H1 (cell line): ENCODE results near the gene JPH3. TPM values are rescaled to one million over a fixed set of nuclear protein-coding genes. Genes with fewer than 3 reads are reported as not detected.

Experiments used
- CTCF ChIA-PET: fragments of 300-600 bp; sonication (Branson Sonifier 250); formaldehyde crosslinking; loops from one replicate; lab custom pipeline; 2021; ENCODE audit not compliant: partially characterized antibody; lab: Charles Lee
- POLR2A ChIA-PET: fragments of 300-600 bp; sonication (Branson Sonifier 250); formaldehyde crosslinking; loops from one replicate; lab custom pipeline; 2021; ENCODE audit warnings: inconsistent platforms; ENCODE audit not compliant: partially characterized antibody; lab: Charles Lee
- DNase-seq, 2 experiments: peaks; one replicate each; pipeline versions ENCODE4 v3.0.0 to v3.0.0-alpha.2; 2010 to 2022; ENCODE audit warnings: low spot score in 2 of 2, low read depth in 1 of 2, mixed read lengths in 1 of 2
- FAIRE-seq: peaks from 2 replicates; lab custom pipeline; 2011; peaks lifted over from hg19 to GRCh38; lab: Jason Lieb, UNC
- H2AFZ ChIP-seq: 2 replicates; pipeline ENCODE4 v1.8.1; 2012; ENCODE audit warnings: low read length, inconsistent platforms
- H2AK5ac ChIP-seq: 2 replicates; pipeline ENCODE4 v1.6.1; 2013; ENCODE audit warnings: low read depth, low read length
- H2BK120ac ChIP-seq: replicated peaks from 2 replicates; pipeline ENCODE3; 2013; ENCODE audit warnings: low read depth, low read length, inconsistent platforms
- H2BK12ac ChIP-seq: 2 replicates; pipeline ENCODE4 v1.6.1; 2013; ENCODE audit warnings: low read depth, low read length
- H2BK15ac ChIP-seq: 2 replicates; pipeline ENCODE4 v1.6.1; 2013; ENCODE audit warnings: low read length
- H2BK20ac ChIP-seq: 2 replicates; pipeline ENCODE4 v1.6.1; 2013; ENCODE audit warnings: low read length
- H2BK5ac ChIP-seq: 2 replicates; pipeline ENCODE4 v1.6.1; 2013; ENCODE audit warnings: low read depth, low read length
- H3K14ac ChIP-seq: 2 replicates; pipeline ENCODE4 v1.6.1; 2013; ENCODE audit warnings: inconsistent platforms; ENCODE audit not compliant: insufficient read length
- H3K18ac ChIP-seq: 2 replicates; pipeline ENCODE4 v1.6.1; 2013; ENCODE audit warnings: low read length; ENCODE audit errors: extremely low read depth
- H3K23ac ChIP-seq: 2 replicates; pipeline ENCODE4 v1.6.1; 2013; ENCODE audit warnings: inconsistent platforms; ENCODE audit not compliant: insufficient read length
- H3K23me2 ChIP-seq: 2 replicates; pipeline ENCODE4 v1.6.1; 2013; ENCODE audit warnings: low read depth, low read length
- H3K27ac ChIP-seq: 2 replicates; pipeline ENCODE4 v1.6.1; 2011; ENCODE audit warnings: low read depth, low read length, inconsistent platforms
- H3K27me3 ChIP-seq, 4 experiments: replicated peaks in 1 of 4; 1 replicate in 1 of 4; 2 replicates in 3 of 4; pipeline versions ENCODE4 v1.6.1 to v1.8.1; 2011 to 2013; ENCODE audit warnings: low read length in 3 of 4, mild to moderate bottlenecking in 3 of 4, inconsistent platforms in 2 of 4, mixed read lengths in 2 of 4, moderate library complexity in 1 of 4; ENCODE audit not compliant: control insufficient read depth in 3 of 4, insufficient read depth in 3 of 4; ENCODE audit errors: extremely low read depth in 1 of 4
- H3K36me3 ChIP-seq, 4 experiments: 2 replicates each; pipeline versions ENCODE4 v1.6.1 to v1.8.1; 2011 to 2013; ENCODE audit warnings: mild to moderate bottlenecking in 4 of 4, low read length in 3 of 4, moderate library complexity in 2 of 4, control low read depth in 1 of 4, inconsistent platforms in 1 of 4; ENCODE audit not compliant: insufficient read depth in 4 of 4, control insufficient read depth in 2 of 4
- H3K4ac ChIP-seq: replicated peaks from 2 replicates; pipeline ENCODE3; 2013; ENCODE audit warnings: low read length, low read depth, mixed read lengths, inconsistent platforms; ENCODE audit not compliant: insufficient read length
- H3K4me1 ChIP-seq, 4 experiments: replicated peaks in 1 of 4; 1 replicate in 1 of 4; 2 replicates in 3 of 4; pipeline versions ENCODE4 v1.6.1 to v1.8.1; 2011 to 2013; ENCODE audit warnings: low read length in 3 of 4, inconsistent platforms in 2 of 4, mixed read lengths in 1 of 4; ENCODE audit not compliant: insufficient read depth in 4 of 4, control insufficient read depth in 3 of 4
- H3K4me2 ChIP-seq, 2 experiments: 2 replicates each; pipeline versions ENCODE4 v1.6.1 to v1.8.1; 2011 to 2013; ENCODE audit warnings: low read depth in 2 of 2, low read length in 2 of 2, control low read depth in 1 of 2, inconsistent platforms in 1 of 2, mild to moderate bottlenecking in 1 of 2; ENCODE audit not compliant: insufficient read depth in 1 of 2
- H3K4me3 ChIP-seq, 4 experiments: fragments of 200-600, 300-600 bp in 1 of 4; sonication (generic), shearing (Covaris generic), sonication (Bioruptor Twin) in 1 of 4; 2 replicates each; pipeline versions ENCODE4 v1.5.1 to v1.8.1; 2011 to 2016; ENCODE audit warnings: low read length in 4 of 4, low read depth in 3 of 4, control low read depth in 2 of 4, inconsistent platforms in 2 of 4, mild to moderate bottlenecking in 2 of 4, mixed read lengths in 1 of 4, moderate library complexity in 1 of 4; ENCODE audit not compliant: insufficient read depth in 2 of 4; ENCODE audit errors: extremely low read depth in 1 of 4
- H3K56ac ChIP-seq: replicated peaks from 2 replicates; pipeline ENCODE3; 2013; ENCODE audit warnings: low read depth, mild to moderate bottlenecking, mixed read lengths, low read length, inconsistent platforms; ENCODE audit not compliant: insufficient read length
- H3K79me1 ChIP-seq: 2 replicates; pipeline ENCODE4 v1.6.1; 2013; ENCODE audit warnings: low read depth, low read length, control low read depth
- H3K79me2 ChIP-seq, 2 experiments: 2 replicates each; pipeline versions ENCODE4 v1.6.1 to v1.8.1; 2012 to 2013; ENCODE audit warnings: low read length in 2 of 2, mild to moderate bottlenecking in 2 of 2, inconsistent platforms in 1 of 2; ENCODE audit not compliant: insufficient read depth in 2 of 2, control insufficient read depth in 1 of 2
- H3K9ac ChIP-seq, 4 experiments: replicated peaks in 1 of 4; 1 replicate in 1 of 4; 2 replicates in 3 of 4; pipeline versions ENCODE4 v1.6.1 to v1.8.1; 2011 to 2013; ENCODE audit warnings: low read depth in 3 of 4, low read length in 3 of 4, control low read depth in 2 of 4, mild to moderate bottlenecking in 2 of 4, moderate library complexity in 2 of 4, inconsistent platforms in 1 of 4; ENCODE audit errors: extremely low read depth in 1 of 4
- H3K9me3 ChIP-seq, 2 experiments: 2 replicates each; pipeline versions ENCODE4 v1.6.1 to v1.8.1; 2012 to 2013; ENCODE audit warnings: mild to moderate bottlenecking in 2 of 2, moderate library complexity in 2 of 2, control low read depth in 1 of 2, inconsistent platforms in 1 of 2, low read depth in 1 of 2, low read length in 1 of 2, mixed read lengths in 1 of 2; ENCODE audit not compliant: insufficient read depth in 2 of 2
- H4K20me1 ChIP-seq, 2 experiments: replicated peaks in 1 of 2; 2 replicates each; pipeline versions ENCODE3 to v1.8.1; 2011 to 2013; ENCODE audit warnings: inconsistent platforms in 2 of 2, low read length in 2 of 2, mild to moderate bottlenecking in 1 of 2; ENCODE audit not compliant: insufficient read depth in 2 of 2, control insufficient read depth in 1 of 2
- H4K5ac ChIP-seq: 2 replicates; pipeline ENCODE4 v1.6.1; 2013; ENCODE audit warnings: low read length, low read depth, mixed read lengths, inconsistent platforms; ENCODE audit not compliant: insufficient read length
- H4K8ac ChIP-seq: 2 replicates; pipeline ENCODE4 v1.8.0; 2013; ENCODE audit warnings: mild to moderate bottlenecking, moderate library complexity, low read length, inconsistent platforms; ENCODE audit not compliant: insufficient read depth; ENCODE audit errors: extremely low read depth
- H4K91ac ChIP-seq: replicated peaks from 2 replicates; pipeline ENCODE3; 2013; ENCODE audit warnings: low read length, mixed read lengths, inconsistent platforms; ENCODE audit not compliant: insufficient read length
- CTBP2 ChIP-seq: IDR thresholded peaks from 2 replicates; pipeline ENCODE4 v1.7.0; 2011; ENCODE audit warnings: borderline replicate concordance, mild to moderate bottlenecking, moderate library complexity, mixed read lengths, low read length; ENCODE audit not compliant: insufficient read depth, insufficient read length
- EGR1 ChIP-seq: IDR thresholded peaks from 2 replicates; pipeline ENCODE4 v1.6.1; 2011; ENCODE audit warnings: low read depth, low read length, borderline replicate concordance
- FOSL1 ChIP-seq: IDR thresholded peaks from 2 replicates; pipeline ENCODE4 v1.6.1; 2011; ENCODE audit warnings: mild to moderate bottlenecking, low read depth, low read length, moderate library complexity; ENCODE audit not compliant: insufficient read depth
- KDM4A ChIP-seq: IDR thresholded peaks from one replicate; pipeline ENCODE4 v1.7.1; 2012; ENCODE audit warnings: low read depth, mild to moderate bottlenecking, moderate library complexity, low read length, inconsistent platforms; ENCODE audit not compliant: severe bottlenecking
- SIX5 ChIP-seq: IDR thresholded peaks from 2 replicates; pipeline ENCODE4 v1.6.1; 2011; ENCODE audit warnings: mild to moderate bottlenecking, low read depth, low read length
- TAF1 ChIP-seq: IDR thresholded peaks from 2 replicates; pipeline ENCODE4 v1.6.1; 2011; ENCODE audit warnings: mild to moderate bottlenecking, low read depth, low read length
- TEAD4 ChIP-seq: IDR thresholded peaks from 2 replicates; pipeline ENCODE4 v1.6.1; 2012; ENCODE audit warnings: low read depth, low read length, inconsistent platforms, mixed read lengths
- WGBS, 2 experiments: shearing (Covaris generic) in 1 of 2; methylation state at CpG; one replicate each; pipeline versions ENCODE4 v1.1.6 to v1.1.7; 2013 to 2015; ENCODE audit warnings: low lambda C conversion rate in 2 of 2, mixed read lengths in 2 of 2, inconsistent platforms in 1 of 2, low coverage in 1 of 2, missing lambda C conversion rate in 1 of 2; ENCODE audit not compliant: insufficient replicate concordance in 2 of 2, insufficient coverage in 1 of 2, insufficient read length in 1 of 2; ENCODE audit errors: extremely low coverage in 1 of 2, missing lambda C conversion rate in 1 of 2; 5-methylcytosine and 5-hydroxymethylcytosine counted together
- polyA plus RNA-seq, 7 experiments: library from polyadenylated mRNA; depleted of rRNA in 3 of 7; stranded (reverse) in 5 of 7; unstranded in 2 of 7; fragments of >200 nt in 5 of 7; fragments of 200-250 nt in 2 of 7; gene quantifications; 1 replicate in 5 of 7; 2 replicates in 1 of 7; 4 replicates in 1 of 7; pipeline versions ENCODE4 v1.2.1 to v1.2.3, GENCODE V29; 2011 to 2013; ENCODE audit warnings: missing spikeins in 2 of 7, mixed read lengths in 2 of 7
- total RNA-seq: library from RNA; stranded (reverse); fragmentation: NEBNext Ultra II Directional; extraction: Animal tissue kit (Norgen Biotek cat#: 25700); gene quantifications from 2 replicates; pipeline ENCODE4 v1.2.1, GENCODE V29; 2021
- TF ChIP-seq, protein P1 (sequence below): IDR thresholded peaks from 2 replicates; pipeline ENCODE4 v1.6.1; 2012; ENCODE audit warnings: low read length, inconsistent platforms
- TF ChIP-seq, protein P2 (sequence below): IDR thresholded peaks from 2 replicates; pipeline ENCODE4 v1.6.1; 2011; ENCODE audit warnings: low read depth, mild to moderate bottlenecking, low read length; ENCODE audit not compliant: insufficient read depth

JPH3 gene
- total and polyA plus RNA-seq, 2 of the 8 experiments (the other 6 are each of a cell fraction or from before 2014, with no cell fraction given) = 10.3 to 28.3 TPM

DNA sequence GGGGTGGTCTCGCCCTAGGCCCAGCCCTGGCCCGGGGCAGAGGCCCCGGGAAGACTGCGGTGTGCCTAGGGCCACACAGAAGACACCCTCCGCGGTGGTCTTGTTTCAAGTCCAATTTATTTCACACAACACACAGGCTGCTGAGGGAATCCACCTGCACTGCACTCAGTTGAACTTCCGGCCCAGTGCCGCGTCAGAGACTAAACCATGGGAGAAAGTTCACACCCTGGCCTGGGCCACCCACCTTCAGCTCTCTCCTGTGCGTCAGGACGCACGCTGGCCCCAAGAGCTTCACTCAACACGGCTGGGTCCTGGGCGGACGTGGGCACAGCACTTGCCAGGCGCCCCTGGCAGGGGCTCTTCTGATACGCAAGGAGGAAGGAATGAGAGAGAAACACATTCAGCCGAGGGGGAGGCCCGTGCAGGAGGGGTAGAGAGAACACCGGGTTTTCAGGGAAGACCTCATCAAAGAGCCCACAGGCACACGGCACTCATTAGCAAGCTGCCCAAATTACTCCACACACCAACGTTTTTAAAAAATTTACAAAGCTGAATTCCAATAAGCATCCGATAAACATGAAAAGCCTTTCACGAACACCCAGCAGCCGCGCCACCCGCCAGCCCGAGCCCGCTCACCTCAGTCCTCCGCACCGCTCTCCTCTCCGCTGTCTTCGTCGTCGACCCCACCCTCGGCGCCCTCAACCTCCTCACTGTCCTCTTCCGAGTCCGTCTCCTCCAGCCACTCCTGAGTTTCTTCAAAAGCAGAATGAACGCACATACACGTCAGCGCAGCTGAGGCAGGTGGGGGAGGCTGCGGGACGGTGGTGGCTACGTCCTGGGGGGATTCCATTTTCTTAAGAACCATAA, 105.6 kb downstream of the JPH3 start:
- H3K4me2 ChIP-seq = no peak overlapping the region
- peaks cover 7 to 15% of the 10 kb centered on the region in 2 experiments for H4K20me1 ChIP-seq
- no peak overlapping the region for H3K14ac ChIP-seq
- H3K56ac ChIP-seq = no peak overlapping the region
- H4K8ac ChIP-seq = no peak overlapping the region
- H2AK5ac ChIP-seq = no peak overlapping the region
- H2BK5ac ChIP-seq = no peak overlapping the region; the same call in 1 of the 2 replicates
- H3K79me2 ChIP-seq = no peaks in the 10 kb centered on the region; a peak in 1 of 4 replicates
- ChIA-PET POLR2A (interaction anchor here (0.6 to 1.6 kb wide), 3 partner anchors 13 to 218 kb away, joined by 3 to 4 read pairs (median 3); no protein-coding TSS in a partner anchor), CTCF (interaction anchor here (0.6 to 1.3 kb wide), 5 partner anchors 14 to 96 kb away, joined by 3 to 4 read pairs (median 3); no protein-coding TSS in a partner anchor)
- DNase-seq (no peak), FAIRE-seq (no peak)
- no peak overlapping the region for H3K27ac ChIP-seq
- H3K79me1 ChIP-seq = peaks cover 5% of the 10 kb centered on the region; the same call in 1 of the 2 replicates
- 93% methylated on average over 35 of the region's 45 CpGs; no CpG with 5 or more reads in 1 of the 2 experiments for WGBS, 2 experiments
- no peak overlapping the region for H2BK20ac ChIP-seq
- no peak overlapping the region for H3K23ac ChIP-seq
- H3K36me3 ChIP-seq = peaks cover 6 to 28% (median 19%) of the 10 kb centered on the region in 4 experiments; a peak in 7 of 8 replicates
- no peak overlapping the region for H2AFZ ChIP-seq
- H4K91ac ChIP-seq = no peak overlapping the region
- H3K23me2 ChIP-seq = no peaks in the 10 kb centered on the region
- peaks cover 0 to 3% (median 0%) of the 10 kb centered on the region in 4 experiments; a peak in 2 of 7 replicates for H3K4me1 ChIP-seq
- no peak overlapping the region for H3K18ac ChIP-seq
- H3K4ac ChIP-seq = no peak overlapping the region
- no peaks in the 10 kb centered on the region for H3K27me3 ChIP-seq
- no peak overlapping the region for H2BK15ac ChIP-seq
- no peak overlapping the region for H3K4me3 ChIP-seq
- H3K9ac ChIP-seq = no peak overlapping the region
- H4K5ac ChIP-seq = no peak overlapping the region
- H2BK12ac ChIP-seq = no peak overlapping the region
- no peaks in the 10 kb centered on the region for H3K9me3 ChIP-seq
- no peak overlapping the region for H2BK120ac ChIP-seq
- TF ChIP-seq EGR1 (no peak), SIX5 (no peak), FOSL1 (no peak), CTBP2 (no peak), TAF1 (no peak), TEAD4 (no peak), KDM4A (no peak)
- TF ChIP-seq, protein P1, sequence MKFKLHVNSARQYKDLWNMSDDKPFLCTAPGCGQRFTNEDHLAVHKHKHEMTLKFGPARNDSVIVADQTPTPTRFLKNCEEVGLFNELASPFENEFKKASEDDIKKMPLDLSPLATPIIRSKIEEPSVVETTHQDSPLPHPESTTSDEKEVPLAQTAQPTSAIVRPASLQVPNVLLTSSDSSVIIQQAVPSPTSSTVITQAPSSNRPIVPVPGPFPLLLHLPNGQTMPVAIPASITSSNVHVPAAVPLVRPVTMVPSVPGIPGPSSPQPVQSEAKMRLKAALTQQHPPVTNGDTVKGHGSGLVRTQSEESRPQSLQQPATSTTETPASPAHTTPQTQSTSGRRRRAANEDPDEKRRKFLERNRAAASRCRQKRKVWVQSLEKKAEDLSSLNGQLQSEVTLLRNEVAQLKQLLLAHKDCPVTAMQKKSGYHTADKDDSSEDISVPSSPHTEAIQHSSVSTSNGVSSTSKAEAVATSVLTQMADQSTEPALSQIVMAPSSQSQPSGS = no peak
- TF ChIP-seq, protein P2, sequence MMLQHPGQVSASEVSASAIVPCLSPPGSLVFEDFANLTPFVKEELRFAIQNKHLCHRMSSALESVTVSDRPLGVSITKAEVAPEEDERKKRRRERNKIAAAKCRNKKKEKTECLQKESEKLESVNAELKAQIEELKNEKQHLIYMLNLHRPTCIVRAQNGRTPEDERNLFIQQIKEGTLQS = no peak
